Type B pancreatic cell (in vitro differentiated cells): ENCODE measurements around the gene ADARB1. TPM values are rescaled to one million over a fixed set of nuclear protein-coding genes. Genes with fewer than 3 reads are reported as not detected.

ENCODE experiments used
- DNase-seq: peaks from one replicate; pipeline ENCODE4 v3.0.0; 2021; ENCODE audit warnings: mixed read lengths; ENCODE audit not compliant: unreplicated experiment; ENCODE audit errors: extremely low spot score
- H3K27ac Mint-ChIP-seq: 2 replicates; pipeline ENCODE4 v1.8.0; 2021; ENCODE audit warnings: mild to moderate bottlenecking, mixed read lengths
- H3K27me3 Mint-ChIP-seq: 2 replicates; pipeline ENCODE4 v1.8.0; 2021; ENCODE audit warnings: mixed read lengths
- H3K36me3 Mint-ChIP-seq: 2 replicates; pipeline ENCODE4 v1.8.0; 2021; ENCODE audit warnings: mixed read lengths
- H3K4me1 Mint-ChIP-seq: one replicate; pipeline ENCODE4 v1.8.0; 2021; ENCODE audit warnings: mixed read lengths; ENCODE audit not compliant: unreplicated experiment
- H3K4me3 Mint-ChIP-seq: 2 replicates; pipeline ENCODE4 v1.8.0; 2021; ENCODE audit warnings: mild to moderate bottlenecking, mixed read lengths
- H3K9me3 Mint-ChIP-seq: 2 replicates; pipeline ENCODE4 v1.8.0; 2021; ENCODE audit warnings: mixed read lengths
- total RNA-seq: library from RNA; stranded (reverse); gene quantifications from 2 replicates; pipeline ENCODE4 v1.2.1, GENCODE V29; 2021; ENCODE audit warnings: low replicate concordance
- TF ChIP-seq, protein P1 (sequence below): fragments of 200-600 bp; sonication (generic); conservative IDR thresholded peaks from 2 replicates; pipeline ENCODE4 v1.5.0; 2021; ENCODE audit warnings: antibody characterized with exemption, mild to moderate bottlenecking

ADARB1 gene
- total RNA-seq, 1 donor from 2014 or later = 20.7 TPM

DNA sequence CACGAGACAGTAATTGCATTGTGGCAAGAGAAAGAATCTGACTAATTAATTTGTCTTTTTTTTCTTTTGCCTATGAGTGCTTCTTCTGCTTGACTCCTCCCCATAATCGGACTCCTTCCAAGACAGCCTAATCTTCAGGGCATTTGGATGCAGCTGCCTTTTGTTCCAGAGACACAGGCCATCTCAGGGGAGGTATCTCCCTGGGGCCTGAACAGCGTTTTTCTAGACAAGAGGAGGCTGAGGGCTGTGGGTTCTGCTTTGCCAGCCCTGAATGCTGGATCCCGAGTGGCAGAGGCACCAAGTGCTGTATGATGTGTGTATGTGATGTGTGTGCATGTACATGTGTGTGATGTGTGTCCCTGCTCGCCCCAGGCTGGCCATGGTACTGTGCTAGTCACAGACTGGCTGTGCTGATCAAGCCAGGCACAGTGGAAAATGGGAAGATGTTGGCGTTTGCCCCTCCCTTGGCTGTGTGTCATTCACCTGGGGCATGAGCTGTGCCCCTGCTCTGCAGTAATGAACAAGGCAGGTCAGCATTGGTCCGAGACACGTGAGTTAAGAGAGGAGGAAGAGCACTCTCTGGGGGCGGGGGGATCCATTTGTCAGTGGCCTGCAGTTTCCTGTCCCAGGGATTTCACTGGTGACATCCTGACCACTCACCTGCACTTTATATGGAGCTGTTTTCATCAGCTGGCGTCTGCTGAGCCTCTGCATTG, 77.2 kb downstream of the ADARB1 start:
- H3K4me1 Mint-ChIP-seq = peaks cover 38% of the 10 kb centered on the region
- H3K36me3 Mint-ChIP-seq = no peaks in the 10 kb centered on the region
- DNase-seq = no peak

DNA sequence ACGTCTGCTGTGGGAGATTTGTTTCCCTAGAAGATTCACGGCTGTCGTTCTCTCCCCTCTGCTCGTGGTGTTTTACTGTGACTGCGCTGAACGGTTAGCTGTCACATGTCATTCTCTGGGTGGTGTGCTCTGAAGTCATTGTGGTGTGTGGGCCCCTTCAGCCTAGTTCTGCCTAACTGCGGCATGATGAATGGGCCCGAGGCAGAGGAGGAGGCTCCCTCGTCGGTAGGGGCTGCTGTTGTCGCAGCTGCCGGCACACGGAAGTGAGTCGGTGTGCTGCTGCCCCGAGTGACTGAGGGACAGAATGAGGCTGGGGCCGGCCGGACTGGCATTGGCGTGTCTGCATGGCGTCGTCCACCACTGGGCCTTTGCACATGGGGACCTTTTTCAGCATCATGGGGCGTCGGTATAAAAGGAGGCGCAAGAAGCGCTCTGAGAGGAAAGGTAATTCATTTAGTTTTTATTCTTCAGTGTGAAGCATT, 77.9 kb downstream of the ADARB1 start:
- TF ChIP-seq, protein P1, sequence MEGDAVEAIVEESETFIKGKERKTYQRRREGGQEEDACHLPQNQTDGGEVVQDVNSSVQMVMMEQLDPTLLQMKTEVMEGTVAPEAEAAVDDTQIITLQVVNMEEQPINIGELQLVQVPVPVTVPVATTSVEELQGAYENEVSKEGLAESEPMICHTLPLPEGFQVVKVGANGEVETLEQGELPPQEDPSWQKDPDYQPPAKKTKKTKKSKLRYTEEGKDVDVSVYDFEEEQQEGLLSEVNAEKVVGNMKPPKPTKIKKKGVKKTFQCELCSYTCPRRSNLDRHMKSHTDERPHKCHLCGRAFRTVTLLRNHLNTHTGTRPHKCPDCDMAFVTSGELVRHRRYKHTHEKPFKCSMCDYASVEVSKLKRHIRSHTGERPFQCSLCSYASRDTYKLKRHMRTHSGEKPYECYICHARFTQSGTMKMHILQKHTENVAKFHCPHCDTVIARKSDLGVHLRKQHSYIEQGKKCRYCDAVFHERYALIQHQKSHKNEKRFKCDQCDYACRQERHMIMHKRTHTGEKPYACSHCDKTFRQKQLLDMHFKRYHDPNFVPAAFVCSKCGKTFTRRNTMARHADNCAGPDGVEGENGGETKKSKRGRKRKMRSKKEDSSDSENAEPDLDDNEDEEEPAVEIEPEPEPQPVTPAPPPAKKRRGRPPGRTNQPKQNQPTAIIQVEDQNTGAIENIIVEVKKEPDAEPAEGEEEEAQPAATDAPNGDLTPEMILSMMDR = peak; percentile 49
- Mint-ChIP-seq H3K9me3 (no peaks in the 10 kb centered on the region), H3K27me3 (no peaks in the 10 kb centered on the region), H3K36me3 (no peaks in the 10 kb centered on the region), H3K4me3 (no peak overlapping the region), H3K4me1 (peaks cover 38% of the 10 kb centered on the region), H3K27ac (peak overlapping the region; percentile 35)
- no peak for DNase-seq

More for the DNA sequence above, 77.2 kb downstream of the ADARB1 start:
- H3K4me3 Mint-ChIP-seq = no peak overlapping the region
- H3K27ac Mint-ChIP-seq = peak overlapping the region; percentile 35
- no peaks in the 10 kb centered on the region for H3K9me3 Mint-ChIP-seq
- H3K27me3 Mint-ChIP-seq = no peaks in the 10 kb centered on the region
- TF ChIP-seq, protein P1 = no peak

DNA sequence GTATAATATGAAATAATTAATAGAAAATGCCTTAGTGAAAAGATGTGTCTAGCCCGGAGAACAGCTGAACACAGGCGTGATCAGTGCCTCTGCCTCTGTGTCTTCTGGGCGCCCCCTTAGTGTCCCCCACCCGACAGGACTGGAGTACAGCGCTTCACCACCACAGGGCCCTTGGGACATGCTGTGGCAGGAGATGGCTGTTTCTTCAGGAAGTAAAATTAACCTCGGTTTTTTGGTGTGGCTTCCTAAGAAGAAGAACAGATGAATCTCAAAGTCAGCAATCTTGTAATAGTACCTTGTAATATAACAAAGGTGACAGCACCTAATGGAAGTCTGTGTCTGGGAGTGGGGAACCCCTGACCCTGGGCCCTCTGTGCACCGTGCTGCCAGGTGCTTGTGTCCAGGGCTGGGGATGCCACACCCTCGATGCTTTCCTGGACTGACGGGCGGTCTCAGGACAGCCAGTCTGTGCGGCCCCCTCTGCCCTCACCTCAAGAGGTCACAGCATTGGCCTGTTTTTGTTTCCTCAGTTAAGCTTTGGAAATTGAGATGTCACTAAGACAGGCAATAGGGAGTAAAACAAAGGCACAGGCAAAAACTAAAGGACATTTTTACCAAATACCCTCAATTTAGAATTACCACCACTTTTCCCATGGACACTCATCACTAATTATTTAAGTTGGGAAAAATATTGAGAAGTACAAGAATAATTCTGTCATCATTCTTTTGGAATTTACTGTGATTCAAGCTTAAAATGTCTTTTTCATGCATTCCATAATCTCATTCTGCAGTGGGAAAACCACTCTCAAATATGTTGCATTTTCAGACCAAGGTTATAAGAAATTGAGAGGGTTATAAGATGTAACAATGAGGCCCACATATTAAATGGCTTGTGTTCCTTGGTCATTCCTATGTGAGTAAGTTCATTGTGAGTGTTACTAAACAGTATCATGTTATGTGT, 79.3 kb downstream of the ADARB1 start:
- Mint-ChIP-seq H3K4me3 (no peak overlapping the region), H3K27ac (no peak overlapping the region)

DNA sequence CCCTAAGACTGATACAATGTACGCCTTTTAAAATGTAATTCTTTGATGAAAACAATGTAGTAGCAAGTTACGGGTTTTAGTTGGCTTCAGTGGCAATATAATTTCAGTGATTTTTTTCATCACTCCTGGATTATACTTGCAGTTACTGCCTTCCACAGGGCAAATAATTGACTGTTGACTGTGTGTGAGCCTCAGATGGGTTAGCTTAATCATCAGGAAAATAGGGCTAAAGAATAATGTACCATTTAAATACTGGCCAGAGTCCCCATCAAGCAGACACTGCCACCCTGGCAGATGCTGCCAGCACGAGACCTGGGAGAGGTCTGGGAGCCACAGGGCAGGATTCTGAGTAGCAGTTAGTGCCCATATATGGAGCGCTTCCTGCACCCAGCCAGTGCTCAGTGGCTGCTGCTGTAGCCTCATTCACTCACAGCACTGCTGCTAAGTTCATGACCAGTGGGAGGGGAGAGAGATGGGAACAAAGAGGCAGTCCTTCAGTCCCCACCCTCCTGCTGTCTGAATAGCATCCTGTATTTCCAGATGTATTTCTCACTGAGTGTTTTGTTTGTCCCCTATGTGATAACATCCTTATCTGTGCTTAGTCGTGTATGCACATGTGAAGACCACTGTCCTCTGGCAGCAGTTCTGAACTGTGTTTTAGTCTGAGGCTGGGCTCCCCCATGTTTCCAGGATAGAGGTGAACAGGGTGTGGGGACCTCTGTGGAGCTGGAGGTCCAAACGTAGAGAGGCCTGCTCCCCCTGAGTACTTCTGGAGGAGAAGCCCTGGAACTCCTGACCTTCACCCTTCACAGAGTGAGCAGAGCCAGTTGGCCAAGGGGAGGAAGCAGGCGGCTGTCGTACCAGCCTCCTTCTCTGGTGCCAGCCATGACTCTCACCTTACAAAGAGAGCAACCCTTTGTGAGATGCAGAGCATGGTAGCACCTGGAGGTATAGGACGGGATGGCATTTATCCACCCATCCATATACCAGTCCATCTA, 80.4 kb downstream of the ADARB1 start:
- TF ChIP-seq, protein P1 = no peak
- H3K9me3 Mint-ChIP-seq = no peaks in the 10 kb centered on the region
- H3K4me3 Mint-ChIP-seq = no peak overlapping the region
- peaks cover 33% of the 10 kb centered on the region for H3K4me1 Mint-ChIP-seq
- DNase-seq = no peak
- no peaks in the 10 kb centered on the region for H3K36me3 Mint-ChIP-seq
- no peaks in the 10 kb centered on the region for H3K27me3 Mint-ChIP-seq
- H3K27ac Mint-ChIP-seq = peak overlapping the region; percentile 71

More for the DNA sequence above, 79.3 kb downstream of the ADARB1 start:
- TF ChIP-seq, protein P1 = no peak
- DNase-seq = no peak
- H3K27me3 Mint-ChIP-seq = no peaks in the 10 kb centered on the region
- H3K36me3 Mint-ChIP-seq = no peaks in the 10 kb centered on the region
- no peaks in the 10 kb centered on the region for H3K9me3 Mint-ChIP-seq
- H3K4me1 Mint-ChIP-seq = peaks cover 37% of the 10 kb centered on the region

DNA sequence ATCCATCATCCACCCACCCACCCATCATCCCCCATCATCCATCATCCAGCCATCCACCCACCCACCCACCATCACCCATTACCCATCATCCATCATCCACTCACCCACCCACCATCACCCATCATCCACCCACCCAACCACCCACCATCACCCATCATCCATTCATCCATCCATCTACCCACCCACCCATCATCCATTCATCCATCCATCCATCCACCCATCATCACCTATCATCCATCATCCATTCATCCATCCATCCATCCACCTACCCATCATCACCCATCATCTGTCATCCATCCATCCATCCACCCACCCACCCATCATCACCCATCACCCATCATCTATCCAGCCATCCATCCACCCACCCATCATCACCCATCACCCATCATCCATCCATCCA, 81.5 kb downstream of the ADARB1 start:
- TF ChIP-seq, protein P1 = no peak
- Mint-ChIP-seq H3K27me3 (no peaks in the 10 kb centered on the region), H3K4me1 (peaks cover 29% of the 10 kb centered on the region), H3K9me3 (no peaks in the 10 kb centered on the region), H3K27ac (no peak overlapping the region), H3K4me3 (no peak overlapping the region), H3K36me3 (no peaks in the 10 kb centered on the region)
- no peak for DNase-seq
